ENCODE measurements around the gene CDC5L. TPM values are rescaled to one million over a fixed set of nuclear protein-coding genes. Genes with fewer than 3 reads are reported as not detected.

The CDC5L gene
- total RNA-seq, 1 donor from 2014 or later: 20.2 TPM

- ChIA-PET POLR2A (no interaction called here), CTCF (interaction anchor here (1.2 kb wide), 1 partner anchor 1442 kb away, joined by 3 read pairs; no protein-coding TSS in a partner anchor)
- no peak for ATAC-seq (ENCODE audit: low read depth)
These were observed 92.6 kb downstream of the CDC5L start for GRCh38 chr6:44480097-44480541.

GRCh38 chr6:44481056-44481455 is 93.5 kb downstream of the CDC5L start:
- TF ChIP-seq CTCF (IDR thresholded peaks at IDR 0.05): no peak
- ATAC-seq (ENCODE audit: low read depth): no peak
- DNase-seq: no peak
- H3K4me3 Mint-ChIP-seq: no peak overlapping the region
- no peaks in the 10 kb centered on the region for H3K4me1 Mint-ChIP-seq
- H3K9me3 Mint-ChIP-seq: no peaks in the 10 kb centered on the region
- H3K36me3 Mint-ChIP-seq (ENCODE audit: low read depth): no peaks in the 10 kb centered on the region
- ChIA-PET POLR2A (no interaction called here), CTCF (no interaction called here)
- H3K27ac Mint-ChIP-seq: no peak overlapping the region
- H3K27me3 Mint-ChIP-seq: peaks cover 4% of the 10 kb centered on the region
- intact Hi-C loops (cut with micrococcal nuclease): no loop called here

More at GRCh38 chr6:44480097-44480541, 92.6 kb downstream of the CDC5L start:
- H3K9me3 Mint-ChIP-seq: no peaks in the 10 kb centered on the region
- TF ChIP-seq CTCF (IDR thresholded peaks at IDR 0.05): no peak
- no peak for DNase-seq
- no peak overlapping the region for H3K4me3 Mint-ChIP-seq
- peaks cover 6% of the 10 kb centered on the region for H3K27me3 Mint-ChIP-seq
- no peaks in the 10 kb centered on the region for H3K36me3 Mint-ChIP-seq (ENCODE audit: low read depth)
- no peaks in the 10 kb centered on the region for H3K4me1 Mint-ChIP-seq
- intact Hi-C loops (cut with micrococcal nuclease): no loop called here
- H3K27ac Mint-ChIP-seq: no peak overlapping the region

- Mint-ChIP-seq H3K4me3 (no peak overlapping the region), H3K27me3 (peaks cover 2% of the 10 kb centered on the region), H3K4me1 (no peaks in the 10 kb centered on the region), H3K9me3 (no peaks in the 10 kb centered on the region), H3K27ac (no peak overlapping the region), H3K36me3 (ENCODE audit: low read depth) (no peaks in the 10 kb centered on the region)
- ATAC-seq (ENCODE audit: low read depth) (no peak), DNase-seq (no peak)
- ChIA-PET CTCF (no interaction called here), POLR2A (no interaction called here)
- no peak for TF ChIP-seq CTCF (IDR thresholded peaks at IDR 0.05)
- intact Hi-C loops (cut with micrococcal nuclease): no loop called here
These were observed 94.3 kb downstream of the CDC5L start for GRCh38 chr6:44481760-44482159.

GRCh38 chr6:44485601-44486401 is 98.3 kb downstream of the CDC5L start:
- Mint-ChIP-seq H3K27me3 (peaks cover 13% of the 10 kb centered on the region), H3K4me1 (no peaks in the 10 kb centered on the region), H3K36me3 (ENCODE audit: low read depth) (no peaks in the 10 kb centered on the region), H3K4me3 (no peak overlapping the region), H3K27ac (no peak overlapping the region), H3K9me3 (no peaks in the 10 kb centered on the region)
- no peak for TF ChIP-seq CTCF (IDR thresholded peaks at IDR 0.05)
- ATAC-seq (ENCODE audit: low read depth) (no peak), DNase-seq (no peak)
- intact Hi-C loops (cut with micrococcal nuclease): no loop called here
- CTCF ChIA-PET: interaction anchor here (1.2 kb wide), 1 partner anchor 11 kb away, joined by 3 read pairs; no protein-coding TSS in a partner anchor
- POLR2A ChIA-PET: no interaction called here

- no peak for TF ChIP-seq CTCF (IDR thresholded peaks at IDR 0.05)
- no peak overlapping the region for H3K4me3 Mint-ChIP-seq
- no peaks in the 10 kb centered on the region for H3K4me1 Mint-ChIP-seq
- ATAC-seq (ENCODE audit: low read depth): no peak
- DNase-seq: no peak
- no peaks in the 10 kb centered on the region for H3K9me3 Mint-ChIP-seq
- intact Hi-C loops (cut with micrococcal nuclease): no loop called here
- POLR2A ChIA-PET: no interaction called here
- no peaks in the 10 kb centered on the region for H3K36me3 Mint-ChIP-seq (ENCODE audit: low read depth)
- H3K27ac Mint-ChIP-seq: no peak overlapping the region
- peaks cover 13% of the 10 kb centered on the region for H3K27me3 Mint-ChIP-seq
- CTCF ChIA-PET: no interaction called here
These were observed 99.5 kb downstream of the CDC5L start for GRCh38 chr6:44487002-44487401.

Data from activated B cell treated with CpG ODN at 0.5 μM for 24 hours (primary cell).